ENCODE measurements around the gene PLCH2. TPM values are rescaled to one million over a fixed set of nuclear protein-coding genes. Genes with fewer than 3 reads are reported as not detected.
A peak's percentile ranks its signal among the peaks of the same experiment; 100 is the strongest.

Gene PLCH2
- polyA plus RNA-seq, 1 donor from 2014 or later: 5.7 TPM

DNA sequence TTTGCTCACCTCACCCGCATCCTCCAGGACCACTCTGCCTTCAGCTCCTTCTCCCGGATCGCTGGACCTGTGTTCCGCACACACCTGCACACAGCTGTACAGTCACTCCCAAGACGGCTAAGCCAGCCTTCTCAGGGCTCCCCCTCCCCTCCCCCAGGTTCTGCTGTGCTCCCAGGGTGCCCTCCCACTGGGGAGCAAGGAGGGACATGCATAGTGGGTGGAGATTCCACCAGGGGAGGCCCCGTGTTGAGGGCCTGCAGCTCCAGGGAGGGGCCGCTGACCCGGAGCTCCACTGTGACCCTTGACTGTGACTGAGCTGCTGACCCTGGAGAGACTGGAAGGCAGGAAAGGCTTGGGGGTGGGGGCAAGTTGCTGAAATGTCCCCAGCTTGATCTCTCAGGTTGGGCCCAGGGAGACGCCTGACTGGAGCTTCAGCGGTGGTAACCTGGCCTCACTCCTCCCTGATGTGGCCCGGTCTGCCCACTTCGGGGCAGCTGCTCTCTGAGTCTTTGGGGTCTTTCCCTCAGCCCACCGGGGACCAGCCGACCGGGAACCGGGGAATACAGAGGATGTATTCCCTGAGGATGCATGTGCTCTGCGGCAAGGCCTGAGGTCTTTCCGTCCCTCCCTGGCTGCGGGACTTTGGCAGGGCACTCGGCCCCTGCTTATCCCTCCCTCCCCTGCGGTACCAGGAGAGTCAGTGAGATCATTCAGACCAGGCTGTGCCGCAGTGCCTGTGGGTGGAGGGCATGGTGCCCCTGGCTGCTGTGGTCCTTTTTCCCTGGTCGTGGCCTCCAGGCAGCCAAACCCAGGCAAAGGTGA lies 28.6 kb upstream of the PLCH2 start:
- no peaks in the 10 kb centered on the region for H3K9me3 ChIP-seq (ENCODE audit: low read length)
- peak overlapping the region; percentile 47 for H3K4me3 ChIP-seq (ENCODE audit: low read length)
- no peak overlapping the region for H3K4me2 ChIP-seq (ENCODE audit: low read length)
- H3K36me3 ChIP-seq (ENCODE audit: insufficient read depth, low read length): no peaks in the 10 kb centered on the region
- H3F3A ChIP-seq (ENCODE audit: insufficient read depth, low read length, poor library complexity, severe bottlenecking): no peaks in the 10 kb centered on the region
- no peaks in the 10 kb centered on the region for H3K9me2 ChIP-seq (ENCODE audit: insufficient read depth, low read length)
- no peak overlapping the region for H3K27ac ChIP-seq (ENCODE audit: low read length)
- no peak overlapping the region for H2AFZ ChIP-seq (ENCODE audit: low read depth, low read length)
- H3K9ac ChIP-seq (ENCODE audit: low read length): peak overlapping the region; percentile 55
- H3K79me2 ChIP-seq (replicated peaks; ENCODE audit: insufficient read depth, low read length): no peaks in the 10 kb centered on the region
- no peaks in the 10 kb centered on the region for H3K27me3 ChIP-seq (ENCODE audit: insufficient read depth, low read depth, low read length)
- TF ChIP-seq, protein P1, sequence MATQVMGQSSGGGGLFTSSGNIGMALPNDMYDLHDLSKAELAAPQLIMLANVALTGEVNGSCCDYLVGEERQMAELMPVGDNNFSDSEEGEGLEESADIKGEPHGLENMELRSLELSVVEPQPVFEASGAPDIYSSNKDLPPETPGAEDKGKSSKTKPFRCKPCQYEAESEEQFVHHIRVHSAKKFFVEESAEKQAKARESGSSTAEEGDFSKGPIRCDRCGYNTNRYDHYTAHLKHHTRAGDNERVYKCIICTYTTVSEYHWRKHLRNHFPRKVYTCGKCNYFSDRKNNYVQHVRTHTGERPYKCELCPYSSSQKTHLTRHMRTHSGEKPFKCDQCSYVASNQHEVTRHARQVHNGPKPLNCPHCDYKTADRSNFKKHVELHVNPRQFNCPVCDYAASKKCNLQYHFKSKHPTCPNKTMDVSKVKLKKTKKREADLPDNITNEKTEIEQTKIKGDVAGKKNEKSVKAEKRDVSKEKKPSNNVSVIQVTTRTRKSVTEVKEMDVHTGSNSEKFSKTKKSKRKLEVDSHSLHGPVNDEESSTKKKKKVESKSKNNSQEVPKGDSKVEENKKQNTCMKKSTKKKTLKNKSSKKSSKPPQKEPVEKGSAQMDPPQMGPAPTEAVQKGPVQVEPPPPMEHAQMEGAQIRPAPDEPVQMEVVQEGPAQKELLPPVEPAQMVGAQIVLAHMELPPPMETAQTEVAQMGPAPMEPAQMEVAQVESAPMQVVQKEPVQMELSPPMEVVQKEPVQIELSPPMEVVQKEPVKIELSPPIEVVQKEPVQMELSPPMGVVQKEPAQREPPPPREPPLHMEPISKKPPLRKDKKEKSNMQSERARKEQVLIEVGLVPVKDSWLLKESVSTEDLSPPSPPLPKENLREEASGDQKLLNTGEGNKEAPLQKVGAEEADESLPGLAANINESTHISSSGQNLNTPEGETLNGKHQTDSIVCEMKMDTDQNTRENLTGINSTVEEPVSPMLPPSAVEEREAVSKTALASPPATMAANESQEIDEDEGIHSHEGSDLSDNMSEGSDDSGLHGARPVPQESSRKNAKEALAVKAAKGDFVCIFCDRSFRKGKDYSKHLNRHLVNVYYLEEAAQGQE (IDR thresholded peaks at IDR 0.05; ENCODE audit: borderline replicate concordance): no peak
- no peak for TF ChIP-seq SMC3 (conservative IDR thresholded peaks at IDR 0.05; ENCODE audit: poor library complexity)
- TF ChIP-seq EZH2 (IDR thresholded peaks at IDR 0.05; ENCODE audit: borderline replicate concordance, insufficient read depth, low read length, poor library complexity, severe bottlenecking): no peak
- no peak for TF ChIP-seq POLR2AphosphoS5 (IDR thresholded peaks at IDR 0.05)
- TF ChIP-seq MXI1 (conservative IDR thresholded peaks at IDR 0.05; ENCODE audit: poor library complexity, severe bottlenecking): no peak
- H4K20me1 ChIP-seq (ENCODE audit: insufficient read depth): no peaks in the 10 kb centered on the region

DNA sequence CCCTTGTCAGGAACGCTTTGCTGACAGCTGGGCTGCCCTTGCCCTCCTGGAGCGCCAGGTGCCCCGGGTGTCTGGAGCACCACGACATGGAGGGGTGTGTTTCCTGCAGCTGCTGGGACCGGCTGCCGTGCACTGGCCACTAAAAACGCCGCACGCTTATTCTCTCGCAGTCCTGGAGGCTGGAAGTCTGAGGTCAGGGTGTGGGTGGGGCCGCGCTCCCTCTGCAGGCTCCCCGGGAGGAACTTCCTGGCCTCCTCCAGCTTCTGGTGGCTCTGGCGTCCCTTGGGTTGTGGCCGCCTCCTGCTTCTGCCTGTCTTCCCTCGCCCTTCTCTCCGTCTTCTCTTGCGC lies 28.0 kb upstream of the PLCH2 start:
- Histone ChIP-seq H2AFZ (ENCODE audit: low read depth, low read length) (no peak overlapping the region), H4K20me1 (ENCODE audit: insufficient read depth) (no peaks in the 10 kb centered on the region), H3K9me3 (ENCODE audit: low read length) (no peaks in the 10 kb centered on the region), H3K4me2 (ENCODE audit: low read length) (no peak overlapping the region), H3K36me3 (ENCODE audit: insufficient read depth, low read length) (no peaks in the 10 kb centered on the region), H3K9me2 (ENCODE audit: insufficient read depth, low read length) (no peaks in the 10 kb centered on the region), H3K4me3 (ENCODE audit: low read length) (no peak overlapping the region), H3F3A (ENCODE audit: insufficient read depth, low read length, poor library complexity, severe bottlenecking) (no peaks in the 10 kb centered on the region), H3K79me2 (replicated peaks; ENCODE audit: insufficient read depth, low read length) (no peaks in the 10 kb centered on the region), H3K27ac (ENCODE audit: low read length) (no peak overlapping the region), H3K9ac (ENCODE audit: low read length) (no peak overlapping the region), H3K27me3 (ENCODE audit: insufficient read depth, low read depth, low read length) (no peaks in the 10 kb centered on the region)
- TF ChIP-seq EZH2 (IDR thresholded peaks at IDR 0.05; ENCODE audit: borderline replicate concordance, insufficient read depth, low read length, poor library complexity, severe bottlenecking): no peak
- no peak for TF ChIP-seq POLR2AphosphoS5 (IDR thresholded peaks at IDR 0.05)
- TF ChIP-seq, protein P1 (IDR thresholded peaks at IDR 0.05; ENCODE audit: borderline replicate concordance): no peak
- TF ChIP-seq TAF1 (IDR thresholded peaks at IDR 0.05; ENCODE audit: low read depth): no peak
- TF ChIP-seq, protein P2, sequence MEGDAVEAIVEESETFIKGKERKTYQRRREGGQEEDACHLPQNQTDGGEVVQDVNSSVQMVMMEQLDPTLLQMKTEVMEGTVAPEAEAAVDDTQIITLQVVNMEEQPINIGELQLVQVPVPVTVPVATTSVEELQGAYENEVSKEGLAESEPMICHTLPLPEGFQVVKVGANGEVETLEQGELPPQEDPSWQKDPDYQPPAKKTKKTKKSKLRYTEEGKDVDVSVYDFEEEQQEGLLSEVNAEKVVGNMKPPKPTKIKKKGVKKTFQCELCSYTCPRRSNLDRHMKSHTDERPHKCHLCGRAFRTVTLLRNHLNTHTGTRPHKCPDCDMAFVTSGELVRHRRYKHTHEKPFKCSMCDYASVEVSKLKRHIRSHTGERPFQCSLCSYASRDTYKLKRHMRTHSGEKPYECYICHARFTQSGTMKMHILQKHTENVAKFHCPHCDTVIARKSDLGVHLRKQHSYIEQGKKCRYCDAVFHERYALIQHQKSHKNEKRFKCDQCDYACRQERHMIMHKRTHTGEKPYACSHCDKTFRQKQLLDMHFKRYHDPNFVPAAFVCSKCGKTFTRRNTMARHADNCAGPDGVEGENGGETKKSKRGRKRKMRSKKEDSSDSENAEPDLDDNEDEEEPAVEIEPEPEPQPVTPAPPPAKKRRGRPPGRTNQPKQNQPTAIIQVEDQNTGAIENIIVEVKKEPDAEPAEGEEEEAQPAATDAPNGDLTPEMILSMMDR (IDR thresholded peaks at IDR 0.05; ENCODE audit: poor library complexity, severe bottlenecking): no peak
- no peak for TF ChIP-seq SMC3 (conservative IDR thresholded peaks at IDR 0.05; ENCODE audit: poor library complexity)
- TF ChIP-seq RAD21 (conservative IDR thresholded peaks at IDR 0.05): no peak
- no peak for TF ChIP-seq EP300 (conservative IDR thresholded peaks at IDR 0.05; ENCODE audit: poor library complexity, severe bottlenecking)
- TF ChIP-seq MXI1 (conservative IDR thresholded peaks at IDR 0.05; ENCODE audit: poor library complexity, severe bottlenecking): no peak
